ENCODE data around the gene SYT11.
"Not testable (repeated sequence)": the region's sequence is repeated elsewhere in the genome, so short reads cannot be mapped to it uniquely, and the experiment has no call there.

SYT11 gene

GRCh38 chr1:155861896-155862295 is 2.5 kb downstream of the SYT11 start:
- DNase-seq, result no peak

GRCh38 chr1:155864393-155864792 is 5.0 kb downstream of the SYT11 start:
- DNase-seq, result no peak

DNA sequence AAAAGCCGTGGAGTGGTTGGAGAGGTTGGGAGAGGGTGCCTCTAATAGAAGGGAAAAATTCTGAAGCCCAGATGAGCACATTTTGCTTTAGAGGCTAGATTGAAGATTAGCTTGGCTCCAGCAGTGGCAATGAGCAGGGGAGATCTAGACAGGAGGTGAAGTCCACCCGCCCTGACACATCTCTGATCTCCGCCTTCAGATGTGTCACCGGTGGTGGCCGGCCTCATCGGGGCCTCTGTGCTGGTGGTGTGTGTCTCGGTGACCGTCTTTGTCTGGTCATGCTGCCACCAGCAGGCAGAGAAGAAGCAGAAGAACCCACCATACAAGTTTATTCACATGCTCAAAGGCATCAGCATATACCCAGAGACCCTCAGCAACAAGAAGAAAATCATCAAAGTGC is 8.4 kb downstream of the SYT11 start:
- DNase-seq, result no peak

DNA sequence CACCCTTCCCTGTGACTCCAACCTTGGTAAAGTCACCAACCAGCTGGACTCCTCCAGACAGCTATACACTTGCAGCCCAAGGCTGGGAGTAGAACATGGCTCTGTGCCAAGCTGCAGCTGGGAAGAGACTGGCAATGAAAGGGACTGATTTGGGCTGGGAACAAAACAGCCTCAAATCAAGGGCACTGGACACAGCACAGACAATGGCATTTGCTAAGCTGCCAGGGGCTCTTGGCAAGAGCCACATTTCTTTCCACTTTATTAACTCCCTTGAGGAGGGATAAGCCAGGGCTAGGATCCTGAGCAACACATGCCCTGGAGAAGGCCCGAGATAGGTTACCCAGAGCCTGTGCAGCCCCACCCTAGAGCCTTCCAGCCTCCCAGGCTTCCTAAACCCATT is 12.0 kb downstream of the SYT11 start:
- no peak for DNase-seq

DNA sequence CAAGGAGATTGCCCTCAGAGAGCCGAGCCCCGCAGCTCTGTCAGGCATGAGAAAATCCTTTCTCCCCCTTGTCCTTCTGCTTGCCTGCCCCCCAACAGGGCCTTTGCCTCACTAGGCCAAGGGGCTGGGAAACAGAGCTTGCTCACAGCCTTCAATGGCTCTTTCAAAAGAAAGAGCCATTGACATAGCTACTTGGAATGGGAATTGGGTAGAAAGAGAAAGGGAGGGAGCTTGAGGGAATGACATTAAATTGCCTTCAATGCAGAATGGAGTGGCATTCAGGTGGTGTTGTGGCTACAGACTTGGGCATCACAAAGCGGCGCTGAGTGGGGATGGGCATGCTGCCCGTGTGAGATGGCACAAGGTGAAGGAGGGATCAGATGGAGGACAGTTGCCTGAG is 13.2 kb downstream of the SYT11 start:
- DNase-seq, result no peak

DNA sequence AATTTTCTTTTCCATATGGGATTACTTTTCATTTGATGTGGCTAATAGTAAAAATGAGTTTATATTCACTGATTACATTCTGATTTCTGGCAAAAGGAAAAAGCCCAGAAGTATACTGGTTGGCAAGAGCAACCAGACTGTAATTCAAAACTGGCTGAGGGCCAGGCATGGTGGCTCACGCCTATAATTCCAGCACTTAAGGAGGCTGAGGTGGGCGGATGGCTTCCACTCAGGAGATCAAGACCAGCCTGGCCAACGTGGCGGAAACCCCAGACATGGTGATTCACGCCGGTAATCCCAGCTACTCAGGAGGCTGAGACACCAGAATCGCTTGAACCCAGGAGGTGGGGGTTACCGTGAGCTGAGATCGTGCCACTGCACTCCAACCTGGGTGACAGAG is 14.5 kb downstream of the SYT11 start:
- DNase-seq, result no peak

- DNase-seq, result no peak
These were observed 18.6 kb downstream of the SYT11 start for GRCh38 chr1:155877945-155878344.

DNA sequence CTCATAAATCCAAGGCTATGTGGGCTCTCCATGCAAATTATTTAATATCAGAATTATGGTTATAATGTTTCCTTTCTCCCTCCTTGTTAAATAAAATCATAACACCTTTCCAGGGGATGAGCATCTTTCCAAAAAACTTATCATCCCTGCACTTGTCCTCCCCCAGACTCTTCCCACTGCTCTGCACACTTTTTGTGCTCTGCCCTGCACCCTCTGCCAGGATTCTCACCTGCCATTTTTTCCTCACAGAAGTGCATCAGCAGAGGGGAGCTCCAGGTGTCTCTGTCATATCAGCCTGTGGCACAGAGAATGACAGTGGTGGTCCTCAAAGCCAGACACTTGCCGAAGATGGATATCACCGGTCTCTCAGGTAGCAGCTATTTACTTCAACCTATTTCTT is 20.9 kb downstream of the SYT11 start:
- no peak for DNase-seq

- no peak for DNase-seq
These were observed 21.6 kb downstream of the SYT11 start for GRCh38 chr1:155880950-155881349.

DNA sequence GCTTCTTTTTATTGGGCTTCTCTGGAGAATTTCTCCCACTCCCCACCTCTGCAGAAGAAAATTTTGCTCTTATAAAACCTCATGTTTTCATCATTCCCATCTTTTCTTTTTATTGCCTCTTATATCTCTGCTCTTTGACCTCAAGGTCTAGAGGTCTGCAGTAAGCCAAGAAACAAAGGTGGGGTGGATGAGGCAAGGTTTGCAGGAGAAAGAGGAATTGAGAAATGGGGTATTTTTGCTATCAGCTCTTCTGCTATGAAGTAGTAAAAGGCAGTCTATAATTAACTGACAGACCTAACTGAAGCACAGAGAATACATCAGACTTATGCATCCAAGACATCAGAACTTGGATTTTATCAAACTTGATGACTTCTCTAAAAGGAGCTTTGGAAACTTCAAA is 22.9 kb downstream of the SYT11 start:
- DNase-seq, result no peak

GRCh38 chr1:155882766-155883165 is 23.4 kb downstream of the SYT11 start:
- no peak for DNase-seq

DNA sequence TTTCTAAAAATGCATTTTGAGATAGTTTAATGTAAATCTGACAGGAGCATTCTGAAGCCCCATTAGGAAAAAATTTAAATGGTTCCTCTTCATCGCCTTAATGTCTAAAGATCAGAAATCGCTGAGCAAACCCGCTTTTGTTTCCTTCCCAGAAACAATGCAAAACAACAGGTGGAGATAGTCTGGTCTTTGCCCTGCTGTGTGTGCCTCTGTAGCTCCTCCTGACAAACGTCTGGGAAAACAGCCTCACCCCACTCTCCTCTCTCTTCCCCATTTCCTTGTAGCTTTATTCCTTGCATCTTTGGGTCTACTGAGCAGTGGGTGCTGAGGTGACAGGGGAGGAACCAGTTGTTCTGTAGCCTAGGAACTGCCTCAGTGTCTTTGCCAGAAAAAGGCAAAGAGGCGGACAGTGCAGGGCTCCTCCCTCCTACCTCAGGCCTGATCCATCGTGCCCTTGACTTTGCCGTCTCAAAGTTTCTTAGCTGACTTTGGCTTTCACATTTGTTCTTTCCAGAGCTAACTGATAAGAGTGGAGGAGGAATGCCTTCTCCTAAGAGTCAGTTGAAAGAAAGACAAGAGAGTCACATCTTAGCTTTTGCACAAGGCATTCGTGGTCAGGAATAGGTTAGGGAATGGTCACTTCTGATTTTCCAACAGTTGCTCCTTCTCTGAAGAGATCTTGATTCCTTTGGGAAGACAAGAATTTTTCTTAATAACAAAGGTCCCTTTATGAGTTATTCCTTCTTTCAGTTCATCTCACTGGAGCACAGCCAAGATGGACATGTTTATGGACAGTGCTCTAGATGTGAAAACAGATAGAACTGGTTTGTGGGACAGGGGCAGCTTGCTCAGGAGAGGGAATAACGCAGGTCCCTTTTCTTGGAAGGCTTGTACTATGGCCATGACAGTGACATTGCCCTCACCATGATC is 24.9 kb downstream of the SYT11 start:
- no peak for DNase-seq

- no peak for DNase-seq
These were observed 25.6 kb downstream of the SYT11 start for GRCh38 chr1:155884982-155885381.

- no peak for DNase-seq
These were observed 29.1 kb downstream of the SYT11 start for GRCh38 chr1:155888481-155888880.

DNA sequence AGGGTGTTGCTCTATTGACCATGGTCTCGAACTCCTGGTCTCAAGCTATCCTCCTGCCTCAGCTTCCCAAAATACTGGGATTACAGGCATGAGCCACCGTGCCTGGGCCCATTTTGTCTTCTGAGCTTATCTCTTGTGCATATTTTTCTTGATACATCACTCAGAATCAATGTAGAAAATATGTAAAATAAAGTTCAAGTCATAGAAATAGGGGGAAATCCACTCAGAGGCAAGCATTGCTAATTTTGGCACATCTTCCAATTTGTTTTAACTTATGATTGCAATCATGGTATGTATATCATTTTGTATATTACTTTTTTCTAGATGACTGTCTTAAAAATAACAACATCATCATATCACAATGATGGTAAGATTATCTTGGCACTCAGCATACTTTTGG is 30.2 kb downstream of the SYT11 start:
- no peak for DNase-seq

DNA sequence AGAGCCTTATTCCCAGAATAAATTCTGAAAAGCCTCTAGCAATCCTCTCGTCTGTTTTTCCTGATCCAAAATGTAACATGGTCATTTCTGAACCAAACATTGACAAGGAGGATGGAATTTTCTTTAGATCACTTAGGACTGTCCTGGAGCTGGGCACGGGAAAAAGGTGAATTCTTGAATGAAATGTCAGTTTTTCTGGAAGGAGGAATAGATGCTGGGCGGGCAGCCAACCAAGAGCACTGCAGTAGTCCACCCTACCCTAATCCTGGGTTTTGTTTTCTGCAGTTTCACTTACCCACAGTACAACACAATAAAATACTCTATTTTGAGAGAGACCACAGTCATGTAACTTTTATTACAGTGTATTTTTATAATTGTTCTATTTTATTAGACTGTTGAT is 30.9 kb downstream of the SYT11 start:
- DNase-seq, result no peak

GRCh38 chr1:155892796-155893195 is 33.4 kb downstream of the SYT11 start:
- no peak for DNase-seq

- no peak for DNase-seq
These were observed 34.2 kb downstream of the SYT11 start for GRCh38 chr1:155893389-155894142.

- DNase-seq, result not testable (repeated sequence)
These were observed 36.2 kb downstream of the SYT11 start for GRCh38 chr1:155895617-155896016.

- DNase-seq, result not testable (repeated sequence)
These were observed 37.1 kb downstream of the SYT11 start for GRCh38 chr1:155896476-155896875.

DNA sequence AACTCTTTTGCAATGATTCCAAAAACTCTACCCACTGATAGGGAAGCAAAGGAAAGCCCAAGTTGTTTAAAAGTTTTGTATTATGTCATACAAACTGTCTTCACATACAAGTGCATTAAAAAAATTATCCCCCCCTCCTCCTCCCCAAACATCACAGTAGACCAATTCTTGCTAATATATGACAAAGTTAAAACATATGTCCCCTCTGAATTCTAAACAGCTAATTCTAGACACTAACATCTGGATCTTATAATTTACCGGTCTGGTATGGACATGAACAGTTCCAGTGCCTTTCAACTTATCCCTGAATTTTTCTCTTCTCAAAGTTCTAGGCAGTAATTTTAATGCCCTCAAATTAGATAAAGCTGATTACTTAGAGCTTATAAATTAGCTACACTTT is 38.4 kb downstream of the SYT11 start:
- no peak for DNase-seq

DNA sequence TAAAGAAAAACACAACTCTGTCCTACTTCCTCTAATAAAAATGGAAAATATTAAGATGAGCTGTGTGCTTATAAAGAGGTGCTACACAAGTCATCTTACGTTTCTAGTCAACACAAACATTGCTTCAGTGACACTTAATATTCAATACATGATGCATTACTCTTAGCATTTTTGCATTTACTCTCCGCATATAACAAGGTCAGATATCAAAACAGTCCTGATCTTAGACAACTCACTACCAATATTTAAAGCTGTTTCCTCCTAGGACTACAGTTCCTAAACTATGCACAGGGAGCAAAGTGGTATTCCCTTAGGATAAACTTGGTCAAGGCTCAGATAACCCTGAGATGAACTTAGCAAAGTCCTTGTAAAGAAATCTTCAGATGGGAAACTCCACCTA is 39.5 kb downstream of the SYT11 start:
- no peak for DNase-seq

- no peak for DNase-seq
These were observed 40.3 kb downstream of the SYT11 start for GRCh38 chr1:155899683-155900082.

DNA sequence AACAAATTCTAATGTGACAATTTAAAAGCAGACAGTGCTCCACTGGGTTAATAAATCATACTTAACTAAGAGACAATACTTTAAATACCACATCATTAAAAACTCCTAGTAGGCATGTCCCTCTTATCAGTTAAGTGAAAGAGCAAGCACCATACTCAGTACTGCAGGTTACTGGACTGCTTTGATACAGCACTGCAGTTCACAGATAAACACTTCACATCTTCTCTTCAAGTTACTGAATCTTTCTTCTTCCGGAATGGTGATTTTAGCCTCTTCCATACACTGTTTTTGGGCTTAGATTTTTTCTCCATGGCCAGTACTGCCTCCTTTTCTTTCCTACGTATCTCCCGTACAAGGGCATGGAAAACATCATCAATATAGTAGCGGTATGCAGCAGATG is 40.8 kb downstream of the SYT11 start:
- no peak for DNase-seq

Measured in CD4-positive, alpha-beta T cell treated with Interleukin-15 for 1 hour (primary cell).